Activated CD4-positive, alpha-beta T cell treated with anti-CD3 and anti-CD28 coated beads, Interleukin-2, Interleukin-4, amounts not matched to agents 100 ng/mL and 50 ng/mL, durations not matched to agents 16 hours and 8 hours (primary cell): ENCODE measurements around the gene SRGN.
"Not testable (repeated sequence)": the region's sequence is repeated elsewhere in the genome, so short reads cannot be mapped to it uniquely, and the experiment has no call there.

ENCODE experiments used
- DNase-seq: peaks from one replicate; pipeline ENCODE4 v3.0.0-alpha.2; 2020; ENCODE audit warnings: low spot score

The SRGN gene

GRCh38 chr10:69141304-69141703 is 53.4 kb downstream of the SRGN start:
- DNase-seq: no peak

DNA sequence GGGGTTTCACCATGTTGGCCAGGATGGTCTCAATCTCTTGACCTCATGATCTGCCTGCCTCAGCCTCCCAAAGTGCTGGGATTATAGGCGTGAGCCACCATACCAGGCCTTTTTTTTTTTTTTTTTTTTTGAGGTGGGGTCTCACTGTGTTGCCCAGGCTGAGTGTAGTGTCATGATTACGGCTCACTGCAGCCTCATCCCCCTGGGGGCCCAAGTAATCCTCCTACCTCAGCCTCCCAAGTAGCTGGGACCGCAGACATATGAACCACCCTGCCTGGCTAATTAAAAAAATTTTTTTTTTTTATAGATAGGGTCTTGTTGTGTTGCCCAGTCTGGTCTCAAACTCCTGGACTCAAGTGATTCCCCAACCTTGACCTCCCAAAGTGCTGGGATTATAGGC is 54.2 kb downstream of the SRGN start:
- not testable (repeated sequence) for DNase-seq

- no peak for DNase-seq
Measured at GRCh38 chr10:69142983-69143382, 55.1 kb downstream of the SRGN start.

DNA sequence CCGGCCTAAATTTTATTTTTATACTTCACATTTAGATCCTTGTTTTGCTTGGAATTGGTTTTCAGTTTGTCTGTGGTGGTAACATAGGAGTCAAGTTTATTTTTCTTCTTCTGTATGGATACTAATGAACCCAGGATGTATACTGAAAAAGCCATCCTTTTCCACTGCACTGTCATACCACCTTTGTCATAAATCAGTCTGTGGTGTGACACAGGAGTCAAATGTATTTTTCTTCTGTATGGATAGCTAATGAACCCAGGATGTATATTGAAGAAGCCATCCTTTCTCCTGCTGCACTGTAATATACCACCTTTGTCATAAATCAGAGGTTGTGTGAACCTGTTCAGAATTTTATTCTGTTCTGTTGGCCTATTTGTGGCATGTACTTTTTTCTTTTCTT is 57.4 kb downstream of the SRGN start:
- no peak for DNase-seq

DNA sequence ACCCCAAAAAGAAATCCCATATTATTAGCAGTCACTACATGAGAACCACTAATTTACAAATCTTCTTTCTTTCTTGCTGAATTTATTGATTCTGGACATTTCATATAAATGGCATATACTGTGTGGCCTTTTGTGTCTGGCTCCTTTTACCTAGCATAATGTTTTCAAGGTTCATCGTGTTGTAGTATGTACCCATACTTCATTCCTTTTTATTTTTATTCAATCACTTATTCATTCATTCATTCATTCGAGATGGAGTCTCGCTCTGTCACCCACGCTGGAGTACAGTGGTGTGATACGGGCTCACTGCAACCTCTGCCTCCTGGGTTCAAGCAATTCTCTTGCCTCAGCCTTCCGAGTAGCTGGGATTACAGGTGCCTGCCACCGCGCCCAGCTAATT is 58.0 kb downstream of the SRGN start:
- DNase-seq: no peak

- DNase-seq: no peak
Measured at GRCh38 chr10:69146759-69147158, 58.9 kb downstream of the SRGN start.

GRCh38 chr10:69151984-69152383 is 64.1 kb downstream of the SRGN start:
- peak; percentile 34 for DNase-seq

DNA sequence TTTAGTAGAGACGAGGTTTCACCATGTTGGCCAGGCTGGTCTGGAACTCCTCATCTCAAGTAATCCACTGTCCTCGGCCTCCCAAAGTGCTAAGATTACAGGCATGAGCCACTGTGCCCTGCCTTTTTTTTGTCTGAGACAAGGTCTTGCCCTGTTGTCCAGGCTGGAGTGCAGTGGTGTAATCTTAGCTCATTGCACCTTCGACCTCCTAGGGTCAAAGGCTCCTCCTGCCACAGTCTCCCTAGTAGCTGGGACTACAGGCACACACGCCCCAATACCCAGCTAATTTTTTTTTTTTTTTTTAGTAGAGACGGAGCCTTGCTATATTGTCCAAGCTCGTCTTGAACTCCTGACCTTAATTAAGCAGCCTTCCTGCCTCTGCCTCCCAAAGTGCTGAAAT is 65.3 kb downstream of the SRGN start:
- DNase-seq: no peak
